Loucy (cell line): ENCODE data around the gene DVL2.

ENCODE experiments used
- EZH2phosphoT487 ChIP-seq: fragments of 200-600 bp; IDR thresholded peaks from 2 replicates; pipeline ENCODE4 v1.6.1; 2018; ENCODE audit warnings: antibody characterized with exemption, mild to moderate bottlenecking, moderate library complexity, borderline replicate concordance
- TF ChIP-seq, protein P1 (sequence below): fragments of 200-600 bp; sonication (generic); conservative IDR thresholded peaks from 2 replicates; pipeline ENCODE4 v1.5.1; 2014; ENCODE audit warnings: mild to moderate bottlenecking, antibody characterized with exemption, low read length

DNA sequence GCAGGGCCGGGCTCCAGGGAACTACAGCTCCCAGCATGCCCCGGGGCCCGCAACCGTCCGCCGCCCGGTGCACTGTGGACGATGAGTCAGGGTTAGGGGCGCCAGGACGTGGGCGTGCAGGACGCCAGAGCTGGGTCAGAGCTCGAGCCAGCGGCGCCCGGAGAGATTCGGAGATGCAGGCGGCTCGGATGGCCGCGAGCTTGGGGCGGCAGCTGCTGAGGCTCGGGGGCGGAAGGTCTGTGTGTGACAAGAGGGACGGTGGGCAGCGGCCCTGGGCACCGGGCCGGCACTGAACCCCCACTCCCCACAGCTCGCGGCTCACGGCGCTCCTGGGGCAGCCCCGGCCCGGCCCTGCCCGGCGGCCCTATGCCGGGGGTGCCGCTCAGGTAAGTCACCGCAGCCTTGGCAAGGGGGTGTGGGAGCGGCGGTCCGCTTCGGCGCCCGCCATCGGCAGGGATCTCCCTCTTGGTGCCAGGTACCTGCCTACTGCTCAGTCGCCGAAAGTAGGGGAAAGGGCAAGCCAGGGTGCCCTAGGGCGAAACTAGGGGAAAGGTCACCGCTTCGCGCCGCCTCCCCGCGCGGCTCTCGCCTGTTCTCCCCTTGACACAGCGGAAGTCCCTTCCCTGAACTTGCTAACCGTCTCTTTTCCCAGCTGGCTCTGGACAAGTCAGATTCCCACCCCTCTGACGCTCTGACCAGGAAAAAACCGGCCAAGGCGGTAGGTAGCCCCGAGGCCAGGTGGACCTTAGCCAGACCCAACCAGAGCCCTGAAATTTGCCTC lies 14.3 kb downstream of the DVL2 start, which contains the start of the genes ACADVL and DLG4:
- TF ChIP-seq, protein P1, sequence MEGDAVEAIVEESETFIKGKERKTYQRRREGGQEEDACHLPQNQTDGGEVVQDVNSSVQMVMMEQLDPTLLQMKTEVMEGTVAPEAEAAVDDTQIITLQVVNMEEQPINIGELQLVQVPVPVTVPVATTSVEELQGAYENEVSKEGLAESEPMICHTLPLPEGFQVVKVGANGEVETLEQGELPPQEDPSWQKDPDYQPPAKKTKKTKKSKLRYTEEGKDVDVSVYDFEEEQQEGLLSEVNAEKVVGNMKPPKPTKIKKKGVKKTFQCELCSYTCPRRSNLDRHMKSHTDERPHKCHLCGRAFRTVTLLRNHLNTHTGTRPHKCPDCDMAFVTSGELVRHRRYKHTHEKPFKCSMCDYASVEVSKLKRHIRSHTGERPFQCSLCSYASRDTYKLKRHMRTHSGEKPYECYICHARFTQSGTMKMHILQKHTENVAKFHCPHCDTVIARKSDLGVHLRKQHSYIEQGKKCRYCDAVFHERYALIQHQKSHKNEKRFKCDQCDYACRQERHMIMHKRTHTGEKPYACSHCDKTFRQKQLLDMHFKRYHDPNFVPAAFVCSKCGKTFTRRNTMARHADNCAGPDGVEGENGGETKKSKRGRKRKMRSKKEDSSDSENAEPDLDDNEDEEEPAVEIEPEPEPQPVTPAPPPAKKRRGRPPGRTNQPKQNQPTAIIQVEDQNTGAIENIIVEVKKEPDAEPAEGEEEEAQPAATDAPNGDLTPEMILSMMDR, result no peak
- no peak for TF ChIP-seq EZH2phosphoT487
